ENCODE results near the gene MTTP. TPM values are rescaled to one million over a fixed set of nuclear protein-coding genes. Genes with fewer than 3 reads are reported as not detected.

Gene MTTP
- total and polyA plus RNA-seq, 9 donors: 0.40 to 25.5 (median 1.1) TPM

DNA sequence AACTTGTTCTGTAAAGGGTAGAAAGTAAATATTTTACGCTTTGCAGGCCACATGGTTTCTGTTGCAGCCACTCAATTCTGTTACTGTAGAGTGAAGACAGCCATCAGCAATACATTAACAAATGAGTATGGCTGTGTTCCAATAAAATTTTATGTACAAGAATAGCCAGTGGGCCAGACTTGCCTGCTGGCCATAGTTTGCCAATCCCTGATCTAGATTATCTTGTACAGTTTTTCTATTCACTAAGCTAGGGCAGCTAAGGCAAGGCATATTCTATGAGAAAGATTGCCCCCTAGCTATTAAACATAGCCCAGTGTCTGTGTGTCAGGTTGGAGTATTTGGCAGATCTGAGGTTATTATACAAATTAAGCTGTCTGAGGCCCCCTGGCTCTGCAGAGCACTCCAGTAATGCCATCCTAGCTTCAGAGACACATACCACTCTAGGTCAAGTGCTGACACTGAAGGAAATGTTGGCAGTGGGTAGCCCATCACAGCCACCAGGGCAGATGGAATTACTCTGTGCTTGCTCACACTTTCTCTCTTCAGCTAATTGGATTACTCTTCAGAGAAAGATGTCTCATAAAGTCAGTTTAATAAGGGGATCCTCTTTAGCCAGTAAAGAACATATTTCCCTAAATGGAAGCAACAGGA, 40.7 kb downstream of the MTTP start:
- Histone ChIP-seq H3K4me1 (ENCODE audit: control insufficient read depth, insufficient read depth, low read length) (peaks cover 5% of the 10 kb centered on the region), H3K27ac (ENCODE audit: low read length) (no peak overlapping the region), H3K27me3 (ENCODE audit: control insufficient read depth, insufficient read depth, low read length) (no peaks in the 10 kb centered on the region), H3K36me3 (ENCODE audit: control insufficient read depth, insufficient read depth, low read length) (no peaks in the 10 kb centered on the region), H3K4me3 (ENCODE audit: low read length) (no peak overlapping the region), H3K9me3 (replicated peaks; ENCODE audit: control insufficient read depth, low read depth, low read length) (no peaks in the 10 kb centered on the region)
- peak; percentile 60 for DNase-seq
- no CpG with 5 or more reads among the region's 1 CpG for WGBS (ENCODE audit: insufficient coverage)

DNA sequence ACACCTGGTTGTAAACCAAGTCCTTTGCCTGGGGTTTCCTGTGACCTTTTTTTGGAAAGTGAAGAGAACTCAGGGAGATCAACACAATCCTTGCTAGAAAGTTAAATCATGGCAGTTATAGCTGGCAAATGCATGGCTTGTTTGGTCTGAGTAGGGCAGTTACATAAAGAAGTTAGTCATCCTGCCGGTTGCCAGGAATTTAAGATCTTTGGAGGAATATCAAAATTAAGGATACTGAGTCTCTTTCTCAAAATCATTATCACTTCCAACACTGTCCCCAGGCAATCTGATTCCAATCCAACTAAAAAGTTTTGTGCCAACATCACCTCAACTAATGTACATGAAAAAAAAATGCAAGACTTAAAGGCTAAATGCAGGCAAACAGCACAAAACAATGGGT, 42.8 kb downstream of the MTTP start:
- no CpG with 5 or more reads among the region's 1 CpG for WGBS (ENCODE audit: insufficient coverage)
- H3K9me3 ChIP-seq (replicated peaks; ENCODE audit: control insufficient read depth, low read depth, low read length): no peaks in the 10 kb centered on the region
- no peak overlapping the region for H3K27ac ChIP-seq (ENCODE audit: low read length)
- H3K4me3 ChIP-seq (ENCODE audit: low read length): no peak overlapping the region
- H3K27me3 ChIP-seq (ENCODE audit: control insufficient read depth, insufficient read depth, low read length): no peaks in the 10 kb centered on the region
- H3K36me3 ChIP-seq (ENCODE audit: control insufficient read depth, insufficient read depth, low read length): no peaks in the 10 kb centered on the region
- DNase-seq: no peak
- peaks cover 2% of the 10 kb centered on the region for H3K4me1 ChIP-seq (ENCODE audit: control insufficient read depth, insufficient read depth, low read length)

DNA sequence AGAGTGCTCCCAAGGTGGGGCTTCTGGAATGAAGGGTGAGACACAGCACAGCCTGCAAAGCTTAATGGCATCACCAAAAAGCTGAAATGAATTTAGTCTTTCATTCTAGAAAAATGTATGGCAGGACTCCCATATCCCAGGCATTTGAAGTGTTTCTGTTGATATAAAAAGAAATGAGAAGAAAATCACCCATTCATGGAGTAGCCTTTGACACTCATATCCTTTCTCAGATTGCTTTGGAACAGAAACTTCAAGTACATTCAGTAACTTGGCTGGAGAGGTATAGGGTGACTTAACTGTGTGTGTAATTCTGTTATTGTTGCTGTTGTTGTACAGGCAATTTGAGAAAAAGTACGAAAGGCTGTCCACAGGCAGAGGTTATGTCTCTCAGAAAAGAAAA, 47.7 kb downstream of the MTTP start:
- H3K27me3 ChIP-seq (ENCODE audit: control insufficient read depth, insufficient read depth, low read length): no peaks in the 10 kb centered on the region
- DNase-seq: no peak

DNA sequence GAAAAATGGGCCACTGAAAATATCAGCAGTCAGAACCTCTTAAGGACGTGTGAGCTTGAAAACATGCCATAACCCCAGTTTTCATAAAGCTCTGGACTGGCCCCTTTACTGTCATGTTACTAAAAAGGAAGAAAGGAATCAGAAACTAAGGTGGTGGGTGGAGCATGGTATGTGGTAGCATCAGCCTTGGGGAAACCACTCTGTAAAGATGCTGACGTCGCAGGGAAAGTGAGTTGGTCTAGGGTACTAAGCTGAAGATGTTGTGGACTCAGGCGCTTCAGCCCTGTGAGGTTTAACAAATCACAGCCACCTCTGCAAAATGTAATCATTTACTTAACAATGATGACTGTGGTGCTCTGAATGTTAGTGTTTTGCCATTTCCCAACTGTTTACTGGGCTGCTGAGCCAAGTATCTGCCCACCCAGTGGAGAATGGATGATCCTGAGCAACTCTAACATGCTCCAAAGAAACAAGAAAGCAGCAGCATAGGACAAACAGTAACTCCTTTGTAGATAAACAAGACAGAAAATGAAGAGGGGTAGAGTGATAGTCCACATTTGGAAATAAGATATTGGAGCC, 49.6 kb downstream of the MTTP start:
- H3K36me3 ChIP-seq (ENCODE audit: control insufficient read depth, insufficient read depth, low read length): no peaks in the 10 kb centered on the region
- WGBS (ENCODE audit: insufficient coverage): 90% methylated on average over 2 of the region's 4 CpGs
- H3K27ac ChIP-seq (ENCODE audit: low read length): no peak overlapping the region
- H3K9me3 ChIP-seq (replicated peaks; ENCODE audit: control insufficient read depth, low read depth, low read length): no peaks in the 10 kb centered on the region
- H3K4me3 ChIP-seq (ENCODE audit: low read length): no peak overlapping the region
- no peak for DNase-seq
- H3K4me1 ChIP-seq (ENCODE audit: control insufficient read depth, insufficient read depth, low read length): no peaks in the 10 kb centered on the region
- H3K27me3 ChIP-seq (ENCODE audit: control insufficient read depth, insufficient read depth, low read length): no peaks in the 10 kb centered on the region

More for the DNA sequence above, 47.7 kb downstream of the MTTP start:
- Histone ChIP-seq H3K9me3 (replicated peaks; ENCODE audit: control insufficient read depth, low read depth, low read length) (no peaks in the 10 kb centered on the region), H3K4me1 (ENCODE audit: control insufficient read depth, insufficient read depth, low read length) (no peaks in the 10 kb centered on the region), H3K27ac (ENCODE audit: low read length) (no peak overlapping the region), H3K4me3 (ENCODE audit: low read length) (no peak overlapping the region), H3K36me3 (ENCODE audit: control insufficient read depth, insufficient read depth, low read length) (no peaks in the 10 kb centered on the region)
- WGBS (ENCODE audit: insufficient coverage): 91% methylated on average over 1 of the region's 1 CpG

DNA sequence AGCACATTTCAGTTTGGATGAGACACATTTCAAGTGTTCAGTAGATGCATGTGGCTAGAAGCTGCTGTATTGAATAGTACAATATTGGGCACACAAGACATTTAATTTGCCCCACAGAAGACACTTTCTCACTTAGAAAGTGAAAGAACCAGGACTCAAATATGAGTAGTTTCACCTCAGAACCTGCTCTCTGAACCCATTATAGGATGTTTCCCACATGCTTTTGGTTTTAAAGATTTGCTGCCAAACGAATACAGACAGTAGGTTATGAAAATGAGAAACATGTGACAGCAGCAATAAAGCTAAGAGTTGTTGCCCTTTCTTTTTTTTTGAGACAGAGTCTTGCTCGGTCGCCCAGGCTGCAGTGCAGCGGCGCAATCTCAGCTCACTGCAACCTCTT, 50.7 kb downstream of the MTTP start:
- Histone ChIP-seq H3K9me3 (replicated peaks; ENCODE audit: control insufficient read depth, low read depth, low read length) (no peaks in the 10 kb centered on the region), H3K36me3 (ENCODE audit: control insufficient read depth, insufficient read depth, low read length) (no peaks in the 10 kb centered on the region), H3K27me3 (ENCODE audit: control insufficient read depth, insufficient read depth, low read length) (no peaks in the 10 kb centered on the region), H3K4me3 (ENCODE audit: low read length) (no peak overlapping the region), H3K4me1 (ENCODE audit: control insufficient read depth, insufficient read depth, low read length) (no peaks in the 10 kb centered on the region), H3K27ac (ENCODE audit: low read length) (no peak overlapping the region)
- WGBS (ENCODE audit: insufficient coverage): no CpG with 5 or more reads among the region's 5 CpGs
- no peak for DNase-seq

DNA sequence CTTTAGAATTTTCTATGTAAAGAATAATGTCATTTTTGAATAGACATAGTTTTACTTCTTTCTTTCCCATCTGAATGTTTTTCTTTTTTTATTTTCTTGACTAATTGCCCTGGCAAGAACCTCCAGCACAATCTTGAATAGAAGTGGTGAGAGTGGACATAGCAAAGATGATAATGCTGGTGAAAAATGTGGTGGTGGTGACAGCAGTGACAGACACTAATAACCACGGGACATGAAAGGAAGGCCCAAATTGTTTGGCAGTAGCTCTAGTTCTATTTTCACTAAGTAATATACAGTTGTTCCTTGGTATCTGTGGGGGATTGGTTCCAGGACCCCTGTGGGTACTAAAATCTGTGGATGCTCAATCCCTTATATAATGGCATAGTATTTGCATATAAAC, 53.4 kb downstream of the MTTP start:
- DNase-seq: no peak
- H3K27me3 ChIP-seq (ENCODE audit: control insufficient read depth, insufficient read depth, low read length): no peaks in the 10 kb centered on the region
- H3K9me3 ChIP-seq (replicated peaks; ENCODE audit: control insufficient read depth, low read depth, low read length): no peaks in the 10 kb centered on the region
- no peaks in the 10 kb centered on the region for H3K36me3 ChIP-seq (ENCODE audit: control insufficient read depth, insufficient read depth, low read length)
- no peak overlapping the region for H3K4me3 ChIP-seq (ENCODE audit: low read length)
- H3K27ac ChIP-seq (ENCODE audit: low read length): no peak overlapping the region
- WGBS (ENCODE audit: insufficient coverage): no CpG with 5 or more reads among the region's 1 CpG
- no peaks in the 10 kb centered on the region for H3K4me1 ChIP-seq (ENCODE audit: control insufficient read depth, insufficient read depth, low read length)

DNA sequence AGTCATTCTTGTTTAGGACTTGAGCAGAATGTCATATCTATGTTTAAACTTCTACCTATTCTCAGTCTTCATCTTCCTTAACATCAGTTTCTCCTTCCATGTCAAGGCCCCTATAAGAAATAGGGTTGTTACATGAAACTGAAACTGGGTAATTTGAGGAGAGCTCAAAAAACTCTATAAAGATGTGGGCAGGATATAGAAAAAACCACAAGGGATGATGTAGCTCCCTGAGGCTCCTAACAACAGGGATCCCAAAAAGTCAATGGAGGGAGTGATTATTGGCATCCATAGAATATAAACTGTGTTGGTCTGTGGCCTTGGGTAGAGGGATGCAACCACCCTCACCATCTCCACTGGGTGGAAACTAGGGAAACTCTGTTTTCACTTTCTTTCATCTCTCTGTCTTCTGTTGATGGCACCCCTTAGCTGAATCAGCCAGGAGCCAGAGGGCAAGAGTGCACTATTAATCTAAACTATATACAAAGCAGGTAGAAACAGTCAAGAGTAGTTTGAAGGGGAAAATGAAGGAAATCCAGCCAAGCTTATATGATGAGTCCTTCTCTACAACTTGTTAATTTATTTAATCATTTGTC, 55.4 kb downstream of the MTTP start:
- no peaks in the 10 kb centered on the region for H3K27me3 ChIP-seq (ENCODE audit: control insufficient read depth, insufficient read depth, low read length)
- H3K4me1 ChIP-seq (ENCODE audit: control insufficient read depth, insufficient read depth, low read length): no peaks in the 10 kb centered on the region
- no peaks in the 10 kb centered on the region for H3K36me3 ChIP-seq (ENCODE audit: control insufficient read depth, insufficient read depth, low read length)
- H3K4me3 ChIP-seq (ENCODE audit: low read length): no peak overlapping the region
- no peak overlapping the region for H3K27ac ChIP-seq (ENCODE audit: low read length)
- no peak for DNase-seq
- H3K9me3 ChIP-seq (replicated peaks; ENCODE audit: control insufficient read depth, low read depth, low read length): no peaks in the 10 kb centered on the region

DNA sequence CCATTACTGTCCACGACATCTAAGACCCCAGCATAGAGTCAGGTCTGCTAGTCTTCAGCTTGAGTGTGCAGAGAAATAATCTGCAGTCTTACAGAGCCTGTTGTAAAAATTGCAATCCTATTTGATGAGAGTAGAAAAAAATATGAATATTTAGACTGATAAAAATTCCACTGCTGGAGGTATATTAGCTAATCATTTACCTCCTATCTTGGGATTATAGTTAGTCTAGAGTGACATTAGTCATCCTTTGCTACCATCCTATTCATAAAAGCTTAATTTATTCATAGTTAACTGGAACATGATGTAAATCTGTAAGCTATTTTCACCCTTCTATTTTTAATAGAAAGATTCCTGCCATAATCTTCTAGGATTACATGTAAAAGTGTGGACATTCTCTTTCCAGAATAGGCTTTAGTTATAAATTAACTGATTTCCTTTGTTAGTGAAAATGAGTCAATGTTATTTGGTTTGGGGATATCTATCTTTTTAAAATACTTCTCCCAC, 56.3 kb downstream of the MTTP start:
- WGBS (ENCODE audit: insufficient coverage): no CpG with 5 or more reads among the region's 1 CpG
- DNase-seq: no peak
- Histone ChIP-seq H3K36me3 (ENCODE audit: control insufficient read depth, insufficient read depth, low read length) (no peaks in the 10 kb centered on the region), H3K4me3 (ENCODE audit: low read length) (no peak overlapping the region), H3K9me3 (replicated peaks; ENCODE audit: control insufficient read depth, low read depth, low read length) (no peaks in the 10 kb centered on the region), H3K27ac (ENCODE audit: low read length) (no peak overlapping the region), H3K27me3 (ENCODE audit: control insufficient read depth, insufficient read depth, low read length) (no peaks in the 10 kb centered on the region), H3K4me1 (ENCODE audit: control insufficient read depth, insufficient read depth, low read length) (peaks cover 2% of the 10 kb centered on the region)

DNA sequence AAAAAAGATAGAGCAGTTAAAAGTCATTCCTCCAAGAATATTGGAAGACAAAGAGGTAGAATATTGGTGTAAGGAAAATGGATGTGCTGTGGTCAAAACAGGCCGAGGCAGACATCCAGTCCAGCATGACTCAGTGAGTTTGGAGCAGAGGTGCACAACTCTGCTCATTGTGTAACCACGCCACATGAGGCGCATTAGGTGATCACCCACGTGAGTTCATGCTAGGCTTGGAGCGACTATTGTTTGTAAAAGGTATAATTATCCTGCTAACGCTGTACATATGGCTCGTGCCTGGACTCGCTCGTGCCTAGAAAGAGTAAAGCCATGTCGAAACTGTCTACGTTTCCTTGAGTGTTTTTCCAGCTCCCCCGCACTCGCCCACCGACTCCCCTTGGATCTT, 59.1 kb downstream of the MTTP start:
- Histone ChIP-seq H3K27me3 (ENCODE audit: control insufficient read depth, insufficient read depth, low read length) (no peaks in the 10 kb centered on the region), H3K4me3 (ENCODE audit: low read length) (no peak overlapping the region), H3K27ac (ENCODE audit: low read length) (no peak overlapping the region), H3K36me3 (ENCODE audit: control insufficient read depth, insufficient read depth, low read length) (no peaks in the 10 kb centered on the region), H3K9me3 (replicated peaks; ENCODE audit: control insufficient read depth, low read depth, low read length) (no peaks in the 10 kb centered on the region), H3K4me1 (ENCODE audit: control insufficient read depth, insufficient read depth, low read length) (peaks cover 2% of the 10 kb centered on the region)
- WGBS (ENCODE audit: insufficient coverage): 84% methylated on average over 11 of the region's 14 CpGs
- DNase-seq: no peak

DNA sequence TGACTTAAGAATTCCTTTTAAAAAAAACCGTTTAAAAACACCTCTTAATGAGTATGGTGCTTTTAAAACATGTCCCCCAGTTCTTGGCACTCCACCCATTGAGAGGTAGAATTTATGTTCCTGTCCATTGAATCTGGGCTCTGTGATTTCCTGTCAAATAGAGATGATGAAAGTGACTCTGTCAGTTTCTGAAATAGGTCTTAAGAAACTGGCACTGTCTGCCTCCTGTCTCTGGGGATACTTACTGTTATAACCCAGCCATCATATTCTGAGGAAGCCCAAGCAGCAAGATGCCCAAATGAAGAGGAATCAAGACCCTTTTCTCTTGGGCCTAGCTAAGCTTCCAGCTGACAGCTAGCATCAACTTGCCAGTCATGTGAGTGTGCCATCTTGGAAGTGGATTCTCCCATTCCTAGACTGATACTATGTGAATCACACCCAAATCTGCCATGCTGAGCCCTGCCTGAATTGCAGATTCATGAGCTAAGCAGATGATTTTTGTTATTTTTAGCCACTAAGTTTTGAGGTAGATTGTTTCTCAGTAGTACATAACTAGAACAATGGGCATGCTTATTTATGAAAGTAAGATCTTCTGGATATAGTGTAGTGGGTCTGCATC, 60.2 kb downstream of the MTTP start:
- WGBS (ENCODE audit: insufficient coverage): no CpG with 5 or more reads among the region's 1 CpG
- Histone ChIP-seq H3K36me3 (ENCODE audit: control insufficient read depth, insufficient read depth, low read length) (no peaks in the 10 kb centered on the region), H3K27me3 (ENCODE audit: control insufficient read depth, insufficient read depth, low read length) (no peaks in the 10 kb centered on the region), H3K27ac (ENCODE audit: low read length) (no peak overlapping the region), H3K4me3 (ENCODE audit: low read length) (no peak overlapping the region), H3K9me3 (replicated peaks; ENCODE audit: control insufficient read depth, low read depth, low read length) (no peaks in the 10 kb centered on the region), H3K4me1 (ENCODE audit: control insufficient read depth, insufficient read depth, low read length) (peaks cover 2% of the 10 kb centered on the region)
- no peak for DNase-seq
